AG09319 (cell line): ENCODE results near the gene F2RL1.
"Not testable (repeated sequence)": the region's sequence is repeated elsewhere in the genome, so short reads cannot be mapped to it uniquely, and the experiment has no call there.

ENCODE experiments used
- DNase-seq: peaks from one replicate; pipeline ENCODE4 v3.0.0-alpha.2; 2010; ENCODE audit warnings: low read depth; ENCODE audit errors: extremely low read depth
- TF ChIP-seq, protein P1 (sequence below): IDR thresholded peaks from 2 replicates; pipeline ENCODE4 v1.5.1; 2011; ENCODE audit warnings: low read depth, mild to moderate bottlenecking, inconsistent platforms, low read length, moderate library complexity

Gene F2RL1

DNA sequence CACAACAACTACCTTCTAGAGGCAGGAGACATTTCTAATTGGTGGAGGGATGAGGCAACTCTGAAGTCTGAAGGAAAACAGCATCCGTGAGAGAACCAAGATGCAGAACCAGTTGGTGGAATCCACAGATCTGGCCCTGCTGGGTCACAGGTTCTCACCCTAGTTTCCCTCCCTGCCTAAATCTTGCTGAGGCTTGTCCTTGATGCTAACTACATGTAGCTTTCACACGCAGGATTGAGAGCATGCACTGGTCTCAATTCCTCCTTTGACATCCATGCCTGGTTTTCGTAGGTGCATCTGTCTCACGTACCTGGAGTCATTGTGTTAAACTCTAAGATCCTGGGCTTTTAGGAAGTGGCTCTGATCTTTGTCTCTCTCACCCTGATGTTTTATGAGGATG is 9.7 kb upstream of the F2RL1 start:
- TF ChIP-seq, protein P1, sequence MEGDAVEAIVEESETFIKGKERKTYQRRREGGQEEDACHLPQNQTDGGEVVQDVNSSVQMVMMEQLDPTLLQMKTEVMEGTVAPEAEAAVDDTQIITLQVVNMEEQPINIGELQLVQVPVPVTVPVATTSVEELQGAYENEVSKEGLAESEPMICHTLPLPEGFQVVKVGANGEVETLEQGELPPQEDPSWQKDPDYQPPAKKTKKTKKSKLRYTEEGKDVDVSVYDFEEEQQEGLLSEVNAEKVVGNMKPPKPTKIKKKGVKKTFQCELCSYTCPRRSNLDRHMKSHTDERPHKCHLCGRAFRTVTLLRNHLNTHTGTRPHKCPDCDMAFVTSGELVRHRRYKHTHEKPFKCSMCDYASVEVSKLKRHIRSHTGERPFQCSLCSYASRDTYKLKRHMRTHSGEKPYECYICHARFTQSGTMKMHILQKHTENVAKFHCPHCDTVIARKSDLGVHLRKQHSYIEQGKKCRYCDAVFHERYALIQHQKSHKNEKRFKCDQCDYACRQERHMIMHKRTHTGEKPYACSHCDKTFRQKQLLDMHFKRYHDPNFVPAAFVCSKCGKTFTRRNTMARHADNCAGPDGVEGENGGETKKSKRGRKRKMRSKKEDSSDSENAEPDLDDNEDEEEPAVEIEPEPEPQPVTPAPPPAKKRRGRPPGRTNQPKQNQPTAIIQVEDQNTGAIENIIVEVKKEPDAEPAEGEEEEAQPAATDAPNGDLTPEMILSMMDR, result no peak
- no peak for DNase-seq

DNA sequence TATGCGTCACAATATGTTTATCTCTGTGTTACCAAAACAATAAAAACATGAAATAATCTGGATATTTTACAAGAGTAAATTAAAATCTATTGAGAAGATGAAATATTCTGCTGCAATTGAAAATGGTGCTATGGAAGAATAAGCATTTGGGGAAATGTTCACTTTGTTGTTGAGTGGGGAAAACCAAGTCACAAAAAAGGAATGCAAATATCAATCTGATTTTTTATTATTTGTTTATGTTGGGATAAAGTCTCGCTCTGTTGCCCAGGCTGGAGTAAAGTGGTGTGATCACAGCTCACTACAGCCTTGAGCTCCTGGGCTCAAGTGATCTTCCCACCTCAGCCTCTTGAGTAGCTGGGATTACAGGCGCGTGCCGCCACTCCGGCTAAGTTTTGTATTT is 8.6 kb upstream of the F2RL1 start:
- DNase-seq, result no peak
- TF ChIP-seq, protein P1, result no peak

DNA sequence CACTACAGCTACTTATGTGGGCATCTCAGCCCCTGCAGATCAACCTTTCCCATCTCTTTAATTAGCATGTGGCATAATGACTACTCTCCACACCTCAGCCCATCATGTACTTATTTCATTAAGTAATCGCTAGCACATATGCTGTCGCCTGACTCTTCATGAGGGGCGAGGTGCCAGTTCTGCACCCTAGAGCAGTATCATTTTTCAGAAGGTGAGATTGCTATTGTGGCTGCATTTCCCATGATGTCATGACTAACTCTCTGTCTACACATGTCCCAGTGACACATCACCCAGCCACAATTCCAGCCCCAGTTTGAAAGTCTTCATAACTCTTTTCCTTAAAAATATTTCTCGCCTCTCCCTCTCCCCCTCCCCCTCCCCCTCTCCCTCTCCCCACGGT is 7.6 kb upstream of the F2RL1 start:
- TF ChIP-seq, protein P1, result no peak
- no peak for DNase-seq

DNA sequence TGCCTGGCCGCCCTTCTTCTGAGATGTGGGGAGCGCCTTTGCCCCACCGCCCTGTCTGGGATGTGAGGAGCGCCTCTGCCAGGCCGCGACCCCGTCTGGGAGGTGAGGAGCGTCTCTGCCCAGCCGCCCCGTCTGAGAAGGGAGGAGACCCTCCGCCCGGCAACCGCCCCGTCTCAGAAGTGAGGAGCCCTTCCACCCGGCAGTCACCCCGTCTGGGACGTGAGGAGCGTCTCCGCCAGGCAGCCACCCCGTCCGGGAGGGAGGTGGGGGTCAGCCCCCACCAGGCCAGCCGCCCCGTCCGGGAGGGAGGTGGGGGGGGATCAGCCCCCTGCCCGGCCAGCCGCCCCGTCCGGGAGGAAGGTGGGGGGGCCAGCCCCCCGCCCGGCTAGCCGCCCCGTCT is 6.6 kb upstream of the F2RL1 start:
- not testable (repeated sequence) for DNase-seq

DNA sequence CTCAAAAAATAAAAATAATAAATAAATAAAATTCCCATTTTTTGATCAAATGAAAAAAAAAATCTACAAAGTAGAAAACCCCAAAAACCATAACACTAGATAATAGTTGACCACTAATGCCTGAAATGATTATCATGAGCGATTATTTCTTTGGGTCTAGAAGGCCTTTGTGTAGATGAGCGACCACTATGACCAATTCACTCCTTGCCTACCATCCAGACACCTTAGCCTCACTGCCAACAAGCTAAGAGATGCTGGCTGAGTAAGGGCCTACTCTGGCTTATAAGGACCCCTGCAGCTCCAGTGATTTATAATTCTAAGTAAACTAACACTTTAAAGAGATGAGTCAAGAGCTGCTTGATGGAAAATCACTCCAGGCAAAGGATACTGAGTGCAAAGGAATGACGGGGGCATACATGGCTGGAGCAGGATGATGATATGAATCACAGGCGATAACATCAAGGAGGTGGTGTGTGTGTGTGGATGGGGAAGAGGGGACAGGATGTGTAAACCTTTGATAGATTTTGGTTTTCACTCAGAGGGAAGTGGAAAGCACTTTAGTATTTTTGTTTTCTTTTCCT is 4.8 kb upstream of the F2RL1 start:
- no peak for DNase-seq
- TF ChIP-seq, protein P1, result no peak

DNA sequence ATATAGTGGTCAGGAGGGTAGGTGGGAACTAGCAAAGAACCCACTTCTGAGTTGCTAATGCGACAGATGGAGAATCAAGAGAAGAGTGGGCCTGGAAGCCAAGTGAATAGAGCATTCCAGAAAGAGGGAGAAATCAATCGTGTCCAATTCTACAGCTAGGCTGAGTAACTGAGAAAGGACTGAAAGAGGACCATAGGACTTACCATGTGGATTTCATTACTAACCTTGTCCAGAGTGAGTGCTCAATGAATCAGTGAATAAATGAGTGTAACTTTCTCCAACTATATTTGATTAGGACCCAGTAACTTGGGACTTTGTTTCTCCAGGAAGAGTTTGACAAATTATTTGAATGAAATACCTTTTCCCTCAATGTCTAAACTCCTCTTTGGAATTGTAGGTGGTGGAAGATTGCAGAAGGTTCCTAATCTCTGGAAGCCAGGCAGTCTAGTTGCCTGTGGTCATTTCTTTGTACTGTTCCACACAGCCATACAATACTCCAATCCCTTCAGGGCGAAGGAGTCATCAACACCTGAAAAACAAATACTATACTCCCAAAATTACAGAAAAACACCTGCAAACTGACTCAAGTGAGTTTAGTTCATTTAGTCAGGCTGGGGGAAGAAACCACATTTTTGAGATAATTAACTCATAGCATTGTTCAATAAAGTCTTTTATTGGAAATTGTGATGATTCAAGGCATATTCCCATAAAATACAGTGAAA is 2.6 kb upstream of the F2RL1 start:
- no peak for DNase-seq
- TF ChIP-seq, protein P1, result no peak

DNA sequence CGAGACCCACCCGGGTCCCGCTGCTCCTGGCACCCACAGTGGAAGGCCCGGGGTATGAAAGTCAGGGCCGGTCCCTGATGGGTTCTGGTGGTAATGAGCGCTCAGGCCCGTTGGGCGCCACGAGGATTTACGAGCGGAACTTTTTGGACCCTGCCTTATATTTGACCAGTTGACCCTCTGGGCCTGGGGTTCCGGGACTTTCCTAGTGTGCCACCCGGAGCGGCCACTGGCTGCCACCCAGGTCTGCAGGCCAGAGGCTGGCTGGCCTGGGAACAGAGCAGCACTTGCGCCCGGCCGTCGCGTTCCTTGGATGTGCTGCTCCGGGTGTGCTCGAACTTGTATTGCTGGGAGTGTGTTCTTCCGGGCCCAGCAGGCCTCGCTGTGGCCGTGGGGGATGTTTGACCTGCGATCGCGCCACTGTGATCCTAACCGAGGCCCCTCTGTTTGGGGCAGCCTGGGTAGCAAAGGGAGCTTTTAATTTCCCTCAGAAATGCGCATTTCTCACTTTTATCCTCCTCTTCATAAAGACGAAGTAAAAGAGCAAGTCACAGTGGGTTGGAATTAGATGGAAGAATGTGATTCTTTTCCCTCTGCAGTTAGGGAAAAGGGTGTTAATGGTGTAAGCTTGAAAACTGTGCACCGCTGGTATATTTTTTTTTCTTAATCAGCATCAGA is 1.2 kb downstream of the F2RL1 start:
- DNase-seq, result no peak

More for the DNA sequence above, 1.2 kb downstream of the F2RL1 start:
- TF ChIP-seq, protein P1, result no peak
